Activated naive CD8-positive, alpha-beta T cell treated with anti-CD3 and anti-CD28 coated beads, Interleukin-2, amount 50 U/mL, for 16 hours (primary cell): ENCODE results near the gene UPF1.

Experiments used
- DNase-seq: peaks from one replicate; pipeline ENCODE4 v3.0.0-alpha.2; 2020; ENCODE audit warnings: low read depth, low spot score

UPF1 gene

GRCh38 chr19:18875726-18876125, 44.0 kb downstream of the UPF1 start:
- no peak for DNase-seq

- DNase-seq: no peak
These were observed 45.1 kb downstream of the UPF1 start for GRCh38 chr19:18876865-18877264.

- no peak for DNase-seq
These were observed 46.5 kb downstream of the UPF1 start for GRCh38 chr19:18878058-18878797.

GRCh38 chr19:18878858-18879578, 47.3 kb downstream of the UPF1 start:
- no peak for DNase-seq

- DNase-seq: no peak
These were observed 48.0 kb downstream of the UPF1 start for GRCh38 chr19:18879579-18880373.

GRCh38 chr19:18881491-18881890, 49.7 kb downstream of the UPF1 start:
- DNase-seq: no peak

GRCh38 chr19:18883526-18884304, 52.0 kb downstream of the UPF1 start:
- no peak for DNase-seq

- no peak for DNase-seq
These were observed 55.2 kb downstream of the UPF1 start for GRCh38 chr19:18886972-18887371.

- DNase-seq: no peak
These were observed 58.4 kb downstream of the UPF1 start for GRCh38 chr19:18889949-18890745.

- DNase-seq: no peak
These were observed 62.0 kb downstream of the UPF1 start for GRCh38 chr19:18893587-18894253.

- no peak for DNase-seq
These were observed 62.7 kb downstream of the UPF1 start for GRCh38 chr19:18894254-18895037.

GRCh38 chr19:18895038-18895823, 63.5 kb downstream of the UPF1 start:
- DNase-seq: no peak

- DNase-seq: no peak
These were observed 64.1 kb downstream of the UPF1 start, which contains the start of gene CERS1 for GRCh38 chr19:18895824-18896341. CERS1 (minus strand) TSS chr19:18896158; CDS start chr19:18896072, 86 bp downstream.

- no peak for DNase-seq
These were observed 64.7 kb downstream of the UPF1 start for GRCh38 chr19:18896421-18896841.

GRCh38 chr19:18897094-18898029, 65.6 kb downstream of the UPF1 start:
- no peak for DNase-seq

- DNase-seq: no peak
These were observed 66.4 kb downstream of the UPF1 start for GRCh38 chr19:18898081-18898606.
